Choroid plexus epithelial cell (primary cell): Measurements from ENCODE around the gene CHRNA5.

Experiments used
- DNase-seq: peaks from one replicate; pipeline ENCODE4 v3.0.0-alpha.2; 2010; ENCODE audit warnings: low read depth
- H3K4me3 ChIP-seq: 2 replicates; pipeline ENCODE4 v1.5.1; 2011; ENCODE audit warnings: low read depth, mild to moderate bottlenecking, control low read depth, low read length, moderate library complexity
- TF ChIP-seq, protein P1 (sequence below): conservative IDR thresholded peaks from 2 replicates; pipeline ENCODE4 v1.5.1; 2011; ENCODE audit warnings: low read depth, mild to moderate bottlenecking, control low read depth, inconsistent platforms, low read length, moderate library complexity

CHRNA5 gene

DNA sequence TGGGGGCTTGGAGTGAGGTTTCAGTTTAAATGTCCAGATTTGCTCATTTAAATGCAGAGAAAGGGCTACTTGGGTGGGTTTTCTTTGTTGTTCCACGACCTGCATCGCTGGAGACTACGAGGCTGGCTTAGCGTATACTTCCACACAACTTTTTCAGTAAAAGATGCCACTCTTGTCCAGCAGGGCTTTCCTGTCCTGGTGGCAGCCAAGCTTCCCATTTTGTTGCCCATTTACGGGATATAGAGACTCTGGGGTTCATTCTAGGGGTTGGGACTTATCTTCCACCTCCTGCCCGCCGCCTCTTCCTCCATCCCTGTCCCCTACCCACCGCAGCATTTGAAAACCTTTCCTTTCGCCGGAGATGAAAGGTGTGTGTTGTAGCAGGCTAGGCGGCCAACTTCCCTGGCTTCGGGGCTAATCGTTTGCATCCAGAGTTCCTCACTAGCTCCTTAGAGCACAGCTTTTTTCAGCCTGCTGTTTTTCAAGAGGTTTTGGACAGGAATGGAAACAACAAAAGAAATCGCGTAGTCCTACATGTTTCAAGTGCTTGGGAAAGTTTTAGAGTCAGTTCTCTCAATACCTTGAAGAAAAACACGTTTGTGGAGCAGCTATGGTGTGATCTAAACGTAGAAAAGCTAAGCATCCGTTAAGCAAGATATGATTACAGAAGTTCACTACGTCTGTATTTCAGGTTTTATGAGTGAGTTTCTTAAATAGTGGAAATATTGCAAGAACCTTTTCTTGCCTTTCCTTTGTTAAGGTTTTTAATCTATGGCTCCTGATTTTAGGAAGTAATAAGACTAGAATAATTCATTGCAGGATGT lies 843 bp downstream of the CHRNA5 start:
- peak; percentile 20 for DNase-seq
- H3K4me3 ChIP-seq = peak overlapping the region; percentile 70
- TF ChIP-seq, protein P1, sequence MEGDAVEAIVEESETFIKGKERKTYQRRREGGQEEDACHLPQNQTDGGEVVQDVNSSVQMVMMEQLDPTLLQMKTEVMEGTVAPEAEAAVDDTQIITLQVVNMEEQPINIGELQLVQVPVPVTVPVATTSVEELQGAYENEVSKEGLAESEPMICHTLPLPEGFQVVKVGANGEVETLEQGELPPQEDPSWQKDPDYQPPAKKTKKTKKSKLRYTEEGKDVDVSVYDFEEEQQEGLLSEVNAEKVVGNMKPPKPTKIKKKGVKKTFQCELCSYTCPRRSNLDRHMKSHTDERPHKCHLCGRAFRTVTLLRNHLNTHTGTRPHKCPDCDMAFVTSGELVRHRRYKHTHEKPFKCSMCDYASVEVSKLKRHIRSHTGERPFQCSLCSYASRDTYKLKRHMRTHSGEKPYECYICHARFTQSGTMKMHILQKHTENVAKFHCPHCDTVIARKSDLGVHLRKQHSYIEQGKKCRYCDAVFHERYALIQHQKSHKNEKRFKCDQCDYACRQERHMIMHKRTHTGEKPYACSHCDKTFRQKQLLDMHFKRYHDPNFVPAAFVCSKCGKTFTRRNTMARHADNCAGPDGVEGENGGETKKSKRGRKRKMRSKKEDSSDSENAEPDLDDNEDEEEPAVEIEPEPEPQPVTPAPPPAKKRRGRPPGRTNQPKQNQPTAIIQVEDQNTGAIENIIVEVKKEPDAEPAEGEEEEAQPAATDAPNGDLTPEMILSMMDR = peak; percentile 26

DNA sequence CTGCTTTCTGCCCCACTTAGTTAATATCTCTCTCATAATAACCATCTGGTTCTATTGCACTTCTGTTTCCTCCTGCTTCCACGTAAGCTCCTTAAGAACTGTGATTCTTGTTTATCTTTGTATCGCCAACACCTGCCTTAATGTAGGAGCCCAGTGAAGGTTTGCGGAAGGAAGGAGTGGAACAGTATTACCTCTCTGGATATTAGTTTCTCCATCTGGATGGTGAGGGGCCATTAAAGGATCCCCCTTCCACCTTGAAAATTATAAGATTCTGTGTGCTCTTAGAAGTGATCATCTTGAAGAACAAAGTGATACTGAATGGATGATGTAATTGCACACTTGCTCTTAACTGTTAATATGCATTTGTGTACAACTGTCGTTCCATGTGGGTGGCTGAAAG lies 2.2 kb downstream of the CHRNA5 start:
- TF ChIP-seq, protein P1 = no peak
- DNase-seq = no peak
- no peak overlapping the region for H3K4me3 ChIP-seq

DNA sequence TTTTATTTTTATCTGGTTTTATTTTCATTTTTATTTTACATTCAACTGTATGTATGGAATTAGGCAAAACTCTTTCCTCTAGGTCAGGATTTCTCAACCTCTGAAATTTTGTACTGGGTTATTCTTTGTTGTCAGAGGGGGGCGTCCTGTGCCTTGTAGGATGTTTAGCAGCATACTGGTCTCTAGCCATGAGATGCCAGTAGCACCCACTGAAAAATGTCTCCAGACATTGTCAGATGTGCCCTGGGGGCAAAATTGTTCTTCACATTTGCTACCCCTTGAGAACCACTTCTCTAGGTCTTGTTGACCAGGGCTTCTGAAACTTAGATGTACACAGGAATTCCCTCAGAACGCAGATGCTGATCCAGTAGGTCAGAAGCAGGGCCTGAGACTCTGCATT lies 5.4 kb downstream of the CHRNA5 start:
- TF ChIP-seq, protein P1 = no peak
- DNase-seq = no peak
- H3K4me3 ChIP-seq = no peak overlapping the region

DNA sequence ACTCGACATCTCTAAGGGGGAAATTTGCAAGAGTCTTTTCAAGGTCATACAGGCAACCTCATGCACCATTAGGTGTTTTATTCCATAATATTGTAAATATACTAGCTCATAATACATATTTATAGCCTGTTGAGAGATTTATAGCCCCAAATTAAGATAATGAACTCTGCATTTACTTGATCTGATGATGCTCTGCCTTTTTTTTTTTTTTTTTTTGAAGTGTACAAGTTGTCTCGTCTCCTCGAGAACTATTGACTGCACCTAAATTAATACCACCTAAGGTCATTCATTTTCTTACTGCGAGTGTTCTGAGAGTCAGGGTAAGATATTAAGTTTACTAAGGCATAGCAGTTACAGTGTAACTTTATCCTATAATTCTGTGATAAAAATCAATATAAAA lies 6.1 kb downstream of the CHRNA5 start:
- H3K4me3 ChIP-seq = no peak overlapping the region
- no peak for DNase-seq
- TF ChIP-seq, protein P1 = no peak

DNA sequence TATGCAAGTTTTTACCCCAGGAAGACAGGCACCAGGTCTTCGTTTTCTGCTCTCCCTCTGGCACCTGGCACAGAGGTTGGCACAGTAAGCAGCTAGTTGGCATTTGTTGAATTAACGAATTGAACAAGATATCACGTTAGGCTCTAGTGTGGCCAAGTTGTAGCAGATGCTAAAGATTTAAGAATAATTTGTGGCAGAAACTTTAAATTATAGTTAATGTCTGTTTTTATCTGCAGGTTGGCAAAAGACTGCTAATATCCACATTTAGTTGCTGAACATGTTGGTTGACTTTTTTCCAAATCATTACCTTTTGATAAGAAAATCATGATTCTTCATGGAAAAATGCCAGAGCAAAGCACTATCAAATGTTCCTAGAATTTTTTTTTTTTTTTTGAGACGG lies 8.1 kb downstream of the CHRNA5 start:
- TF ChIP-seq, protein P1 = no peak

DNA sequence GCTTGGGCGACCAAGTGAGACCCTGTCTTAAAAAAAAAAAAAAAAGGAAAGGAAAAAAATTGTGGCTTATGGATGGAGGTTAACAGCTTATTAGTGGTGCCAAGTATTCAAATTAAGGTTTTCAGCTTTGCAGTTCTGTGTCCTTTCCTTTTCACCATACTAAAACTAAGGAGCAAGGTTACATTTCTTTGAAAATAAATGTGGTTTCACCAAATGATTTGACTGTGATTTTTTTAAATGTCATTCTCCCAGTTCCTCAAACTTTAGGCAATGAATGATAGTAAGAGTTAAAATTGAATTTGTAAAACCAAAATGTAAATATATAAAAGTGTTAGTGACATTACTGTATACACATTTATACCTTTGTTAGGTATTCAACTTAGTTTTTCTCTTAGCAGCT lies 9.6 kb downstream of the CHRNA5 start:
- no peak overlapping the region for H3K4me3 ChIP-seq
- no peak for DNase-seq
- TF ChIP-seq, protein P1 = no peak

More for the DNA sequence above, 8.1 kb downstream of the CHRNA5 start:
- no peak for DNase-seq
- no peak overlapping the region for H3K4me3 ChIP-seq

DNA sequence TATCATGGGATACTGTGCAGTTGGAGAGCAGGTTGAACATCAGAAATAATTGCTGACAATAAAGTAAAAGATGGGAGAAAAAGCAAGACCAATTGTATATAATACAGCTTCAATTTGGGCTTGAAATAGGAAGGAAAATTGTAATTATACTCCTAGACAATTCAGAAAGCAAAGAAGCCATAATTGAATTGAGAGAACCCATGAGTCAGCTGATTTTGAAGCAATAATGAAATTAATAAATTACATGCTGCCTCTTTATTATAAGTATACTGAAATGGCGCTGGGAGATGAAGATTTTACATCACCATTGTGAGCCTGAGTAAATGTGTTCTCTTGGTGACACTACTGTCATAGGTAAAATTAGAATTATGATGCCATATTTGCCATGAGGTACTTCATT lies 32.3 kb downstream of the CHRNA5 start:
- DNase-seq = no peak
- no peak overlapping the region for H3K4me3 ChIP-seq
- TF ChIP-seq, protein P1 = no peak
